ENCODE results near the gene NDUFAF2. TPM values are rescaled to one million over a fixed set of nuclear protein-coding genes. Genes with fewer than 3 reads are reported as not detected.
"Not testable (repeated sequence)": the region's sequence is repeated elsewhere in the genome, so short reads cannot be mapped to it uniquely, and the experiment has no call there.

NDUFAF2 gene
- total RNA-seq, 1 donor from 2014 or later, result 41.2 TPM

DNA sequence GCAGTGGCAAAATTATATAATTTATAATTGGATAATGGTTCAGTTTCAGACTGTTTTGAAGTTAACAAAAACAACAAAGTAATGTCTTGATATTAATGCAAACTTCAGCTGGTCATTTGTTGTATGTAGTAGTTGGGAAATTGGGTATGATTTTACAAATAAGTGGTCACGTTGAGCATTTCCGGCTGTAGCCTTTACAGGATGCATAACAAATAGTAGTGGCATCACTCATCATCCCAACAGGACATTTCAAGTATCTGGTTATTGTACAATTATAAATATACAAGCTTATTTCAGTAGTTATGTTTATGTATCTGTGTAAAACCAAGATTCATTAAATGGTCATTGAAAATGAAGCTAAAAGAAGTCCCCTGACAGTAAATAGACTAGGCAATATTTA, 144.3 kb downstream of the NDUFAF2 start:
- DNase-seq (no peak), ATAC-seq (ENCODE audit: poor library complexity) (no peak)
- intact Hi-C loops (cut with DNase I), result no loop called here

DNA sequence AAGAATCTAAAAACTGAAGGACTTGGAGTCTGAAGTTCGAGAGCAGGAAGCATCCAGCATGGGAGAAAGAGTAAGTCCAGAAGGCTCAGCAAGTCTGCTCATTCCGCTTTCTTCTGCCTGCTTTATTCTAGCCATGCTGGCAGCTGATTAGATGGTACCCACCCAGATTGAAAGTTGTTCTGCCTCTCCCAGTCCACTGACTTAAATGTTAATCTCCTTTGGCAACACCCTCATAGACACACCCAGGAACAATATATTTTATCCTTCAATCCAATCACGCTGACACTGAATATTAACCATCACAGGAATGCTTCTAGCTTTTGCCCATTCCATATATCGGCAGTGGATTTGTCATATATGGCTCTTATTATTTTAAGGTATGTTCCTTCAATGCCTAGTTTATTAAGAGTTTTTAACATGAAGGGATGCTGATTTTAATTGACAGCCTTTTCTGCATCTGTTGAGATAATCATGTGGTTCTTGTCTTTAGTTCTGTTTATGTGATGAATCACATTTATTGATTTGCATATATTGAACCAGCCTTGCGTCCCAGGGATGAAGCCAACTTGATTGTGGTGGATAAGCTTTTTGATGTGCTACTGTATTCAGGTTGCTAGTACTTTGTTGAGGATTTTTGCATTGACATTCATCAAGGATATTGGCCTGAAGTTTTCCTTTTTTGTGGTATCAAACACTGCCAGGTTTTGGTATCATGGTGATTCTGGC, 148.2 kb downstream of the NDUFAF2 start:
- DNase-seq; ATAC-seq (ENCODE audit: poor library complexity); intact Hi-C loops (cut with DNase I): not testable (repeated sequence)

DNA sequence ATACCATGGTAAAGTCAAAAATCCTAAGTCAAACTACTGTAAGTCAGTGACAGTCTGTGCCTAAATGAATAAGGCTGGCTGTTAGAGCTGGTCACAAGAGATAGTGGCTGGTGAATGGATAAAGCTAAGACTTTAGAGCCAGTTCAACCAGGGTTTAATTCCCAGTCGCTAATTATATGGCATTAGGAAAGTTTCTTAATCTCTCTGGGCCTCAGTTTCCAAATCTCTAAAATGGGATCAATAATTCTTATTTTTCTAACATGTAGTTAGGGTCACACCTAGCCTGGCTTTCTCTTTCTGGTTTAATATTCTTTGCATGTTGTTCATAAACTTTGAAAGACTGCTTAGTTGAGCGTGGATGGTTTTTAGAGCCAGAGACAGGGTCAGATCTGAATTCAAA, 152.5 kb downstream of the NDUFAF2 start:
- ATAC-seq (ENCODE audit: poor library complexity), result no peak
- intact Hi-C loops (cut with DNase I), result no loop called here
- no peak for DNase-seq

DNA sequence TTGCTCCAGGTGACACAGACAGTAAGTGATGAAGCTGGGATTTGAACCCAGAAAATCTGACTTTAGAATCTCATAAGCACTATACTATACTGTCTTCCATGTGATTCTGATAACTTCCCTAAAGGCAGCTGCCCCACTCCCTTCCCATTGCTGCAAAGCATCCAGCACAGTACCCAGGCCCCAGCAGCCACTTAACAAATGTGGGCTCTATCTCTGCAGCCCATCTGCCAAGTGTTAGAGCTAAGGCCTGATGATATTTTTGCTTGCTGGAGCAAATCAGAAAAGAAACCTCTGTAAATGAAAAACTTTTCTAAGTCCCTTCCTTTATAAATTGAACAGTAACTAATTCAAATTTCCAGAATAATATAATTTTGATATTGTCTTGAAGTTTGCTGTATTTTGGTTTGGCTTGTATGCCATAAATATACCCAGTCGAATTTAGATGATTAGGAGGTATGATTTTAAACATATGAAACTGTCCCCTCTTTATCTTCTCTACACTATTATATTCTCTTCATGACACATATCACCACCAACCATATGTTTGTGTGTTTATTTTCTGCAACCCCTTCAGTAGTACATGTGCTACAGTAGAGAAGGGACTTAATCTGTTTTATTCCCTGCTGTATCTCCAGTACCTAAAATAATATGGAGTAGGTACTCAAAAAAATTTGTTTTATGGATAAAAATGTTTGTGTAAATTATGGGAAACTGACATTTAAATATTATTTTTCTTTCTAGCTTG, 153.4 kb downstream of the NDUFAF2 start:
- intact Hi-C loops (cut with DNase I), result no loop called here
- DNase-seq (no peak), ATAC-seq (ENCODE audit: poor library complexity) (no peak)

DNA sequence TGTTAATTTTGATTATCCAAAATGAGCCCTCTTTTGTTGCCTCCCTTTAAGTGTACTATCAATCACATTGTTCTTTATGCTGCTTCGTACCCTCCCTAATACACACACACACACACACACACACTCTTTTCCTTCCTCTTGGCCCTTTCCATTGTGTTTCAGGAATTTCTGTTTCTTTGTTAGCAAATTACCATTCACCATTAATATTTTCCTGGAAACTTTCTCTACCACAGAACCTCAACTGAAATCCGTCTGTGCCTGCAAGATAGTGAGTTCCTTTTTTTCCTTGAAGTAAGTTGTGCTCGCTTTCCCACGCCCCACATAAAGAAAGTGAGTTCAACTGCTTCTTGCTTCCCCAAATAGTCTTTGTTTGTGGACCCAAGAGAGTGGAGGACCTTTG, 155.4 kb downstream of the NDUFAF2 start:
- DNase-seq, result no peak
- no peak for ATAC-seq (ENCODE audit: poor library complexity)
- intact Hi-C loops (cut with DNase I), result no loop called here

DNA sequence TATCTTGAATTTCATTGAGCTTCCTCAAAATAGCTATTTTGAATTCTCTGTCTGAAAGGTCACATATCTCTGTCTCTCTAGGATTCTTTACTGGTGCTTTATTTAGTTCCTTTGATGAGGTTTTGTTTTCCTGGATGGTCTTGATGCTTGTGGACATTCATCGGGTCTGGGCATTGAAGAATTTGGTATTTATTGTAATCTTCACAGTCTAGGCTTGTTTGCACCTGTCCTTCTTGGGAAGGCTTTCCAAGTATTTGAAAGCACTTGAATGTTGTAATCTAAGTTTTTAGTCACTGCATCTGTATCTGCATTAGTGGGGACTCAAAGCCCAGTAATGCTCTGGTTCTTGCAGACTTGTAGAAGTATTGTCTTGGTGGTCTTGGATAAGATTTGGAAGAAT, 169.4 kb downstream of the NDUFAF2 start:
- no peak for ATAC-seq (ENCODE audit: poor library complexity)
- no peak for DNase-seq
- intact Hi-C loops (cut with DNase I), result no loop called here

DNA sequence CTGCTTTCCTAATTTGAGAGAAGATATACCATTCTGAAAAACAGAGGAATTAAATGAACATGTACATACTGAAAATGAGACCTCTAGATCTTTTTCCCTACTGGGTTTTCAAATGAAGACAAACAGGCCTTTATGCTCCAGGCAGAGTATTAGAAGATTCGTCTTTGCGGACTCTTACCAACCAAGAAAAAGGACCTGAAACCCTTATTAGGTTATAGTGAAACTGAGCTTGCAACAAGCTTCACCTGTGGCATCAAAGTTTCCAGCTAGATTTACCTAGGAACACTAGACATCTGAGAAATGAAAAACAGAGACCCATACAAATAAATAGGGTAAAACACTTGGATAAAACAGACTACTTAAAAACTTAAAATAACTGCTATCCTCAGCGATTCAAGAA, 171.0 kb downstream of the NDUFAF2 start:
- intact Hi-C loops (cut with DNase I), result no loop called here
- DNase-seq (no peak), ATAC-seq (ENCODE audit: poor library complexity) (no peak)

DNA sequence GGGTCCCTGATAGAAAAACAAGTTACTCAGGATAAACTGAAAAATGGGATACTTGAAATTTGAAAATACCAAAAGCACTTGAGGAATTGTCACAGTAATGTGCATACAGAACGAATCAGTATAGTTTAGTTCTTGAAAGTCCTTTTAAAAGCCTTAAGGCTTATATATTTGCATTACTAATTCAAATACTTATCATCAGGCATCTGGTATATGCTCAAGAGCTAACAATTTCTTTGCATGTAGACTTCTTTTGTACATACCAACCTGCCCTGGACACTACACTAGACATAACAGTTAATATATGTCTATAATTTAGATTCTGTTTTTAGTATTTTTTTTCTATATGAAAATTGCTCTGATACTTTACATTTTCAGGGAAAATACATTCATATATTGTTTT, 174.1 kb downstream of the NDUFAF2 start:
- ATAC-seq (ENCODE audit: poor library complexity), result no peak
- DNase-seq, result no peak
- intact Hi-C loops (cut with DNase I), result no loop called here

DNA sequence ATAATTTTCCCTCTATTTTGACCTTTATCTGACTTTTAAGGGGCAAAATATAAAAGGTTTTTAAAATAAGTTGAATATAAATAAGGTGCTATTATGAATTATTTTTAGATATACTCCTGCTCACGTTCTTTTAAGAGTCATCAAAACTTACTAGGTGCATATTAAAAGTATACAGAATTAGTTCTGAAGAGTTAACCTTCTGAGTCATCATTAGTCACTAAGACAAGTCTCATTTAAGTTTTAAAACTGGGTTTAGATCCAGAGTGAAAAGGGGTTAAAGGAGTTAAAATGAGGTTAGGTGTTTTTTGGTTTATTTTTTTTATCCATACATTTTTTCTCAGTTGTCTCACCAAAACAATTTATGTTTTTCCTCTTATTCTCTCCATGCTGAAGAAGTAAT, 175.5 kb downstream of the NDUFAF2 start:
- intact Hi-C loops (cut with DNase I), result no loop called here
- DNase-seq (no peak), ATAC-seq (ENCODE audit: poor library complexity) (no peak)

DNA sequence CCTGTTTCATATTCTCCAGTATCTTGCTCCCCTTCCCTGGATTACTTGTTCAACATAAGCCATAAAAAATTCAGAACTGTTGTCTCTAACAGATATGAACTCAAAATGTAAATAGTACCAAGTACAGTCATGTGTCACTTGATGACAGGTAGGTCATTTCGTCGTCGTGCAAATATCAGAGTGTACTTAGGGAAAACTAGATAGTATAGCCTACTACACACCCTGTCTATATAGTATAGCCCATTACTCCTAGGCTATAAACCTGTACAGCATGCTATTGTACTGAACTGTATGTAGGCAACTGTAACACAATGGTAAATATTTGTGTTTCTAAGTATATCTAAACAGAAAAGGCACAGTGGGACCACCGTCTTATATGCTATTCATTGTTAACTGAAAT, 178.1 kb downstream of the NDUFAF2 start:
- no peak for DNase-seq
- ATAC-seq (ENCODE audit: poor library complexity), result no peak
- intact Hi-C loops (cut with DNase I), result no loop called here

DNA sequence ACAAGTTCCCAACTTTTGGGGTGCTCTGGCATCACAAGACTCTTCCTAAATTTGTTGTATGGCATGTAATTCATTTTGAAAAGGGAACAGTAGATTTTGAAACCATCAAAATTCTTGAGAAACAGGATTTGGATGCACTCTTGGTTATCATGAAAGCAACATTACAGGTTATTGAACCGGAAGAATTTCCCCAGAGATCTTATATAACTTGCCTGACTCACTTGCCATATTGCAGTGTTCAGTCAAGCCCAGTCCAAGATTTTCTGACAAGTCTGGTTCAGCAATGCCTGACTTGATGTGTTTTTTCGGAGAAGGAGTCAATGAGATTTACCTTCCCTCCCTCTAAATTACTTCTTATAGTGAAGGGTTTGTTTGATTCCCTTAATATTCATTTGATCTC, 185.3 kb downstream of the NDUFAF2 start:
- no peak for ATAC-seq (ENCODE audit: poor library complexity)
- DNase-seq, result no peak
- intact Hi-C loops (cut with DNase I), result no loop called here

DNA sequence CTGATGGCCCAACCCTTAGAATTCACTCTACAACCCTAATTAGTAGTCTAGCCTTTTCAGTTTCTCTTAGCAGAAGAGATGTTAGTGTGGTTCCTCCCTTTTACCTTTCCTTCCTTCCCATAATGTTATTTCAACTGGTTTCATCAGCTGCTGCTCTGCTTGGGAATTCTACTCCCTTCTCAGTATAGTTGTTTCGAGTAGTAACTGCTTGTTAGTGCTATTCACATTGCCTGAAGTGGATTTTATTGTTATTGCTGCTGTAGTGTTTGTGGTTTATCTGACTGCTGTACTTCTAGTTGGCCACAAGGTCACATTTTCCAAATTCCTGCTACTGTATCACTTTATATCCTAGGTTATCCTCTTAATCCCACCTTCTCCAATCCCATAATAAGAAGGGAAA, 187.6 kb downstream of the NDUFAF2 start:
- ATAC-seq (ENCODE audit: poor library complexity) (no peak), DNase-seq (no peak)
- intact Hi-C loops (cut with DNase I), result no loop called here

DNA sequence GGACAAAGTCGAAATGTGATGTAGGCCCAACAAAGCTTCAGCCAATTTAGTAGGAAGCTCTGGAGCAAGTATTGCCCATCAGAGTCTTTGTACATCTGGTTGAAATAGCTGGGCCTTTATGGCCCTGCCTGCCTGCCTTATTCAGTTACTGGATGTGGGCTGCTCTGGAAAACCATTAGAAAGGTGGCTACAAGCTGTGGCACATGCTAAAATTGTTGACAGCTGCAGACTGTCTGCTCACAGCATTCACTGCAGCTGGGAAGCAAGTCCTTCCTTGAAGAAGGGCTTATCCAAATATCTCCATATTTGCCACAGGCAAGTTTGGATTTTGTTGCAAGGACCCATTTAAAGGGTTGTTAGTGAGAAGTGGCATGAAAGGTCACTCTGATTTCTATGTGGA, 192.8 kb downstream of the NDUFAF2 start:
- intact Hi-C loops (cut with DNase I), result no loop called here
- ATAC-seq (ENCODE audit: poor library complexity), result no peak
- DNase-seq, result no peak

DNA sequence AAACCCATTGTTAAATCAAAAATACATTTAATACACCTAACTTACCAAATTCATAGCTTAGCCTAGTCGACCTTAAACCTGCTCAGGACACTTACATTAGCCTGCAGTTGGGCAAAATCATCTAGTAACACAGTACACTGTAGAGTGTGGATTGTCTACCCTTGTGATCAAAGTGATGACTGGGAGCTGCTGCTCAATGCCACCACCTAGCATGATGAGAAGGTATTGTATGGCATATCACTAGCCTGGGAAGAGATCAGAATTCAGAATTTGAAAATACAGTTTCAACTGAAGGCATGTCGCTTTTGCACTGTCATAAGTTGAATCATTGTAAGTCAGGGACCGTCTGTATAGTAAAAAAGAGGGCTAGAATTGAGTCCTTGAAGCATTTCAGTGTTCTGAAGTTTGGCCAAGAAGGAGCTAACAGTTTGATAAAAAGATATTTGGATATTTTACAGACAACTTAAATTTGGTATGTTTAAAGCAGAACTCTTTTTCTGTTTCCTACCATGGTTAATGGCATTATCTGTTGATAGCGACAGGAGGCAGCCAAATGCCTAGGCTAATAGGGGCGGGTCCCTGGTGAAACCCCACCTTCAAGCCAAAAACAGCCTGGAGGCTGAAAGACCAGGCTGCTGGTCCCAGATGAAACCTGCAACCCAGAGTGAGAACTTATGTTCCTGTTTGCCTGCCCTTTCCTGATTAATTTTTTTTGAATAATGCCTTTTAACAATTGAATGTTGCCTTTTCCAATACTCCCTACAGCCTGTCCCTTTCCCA, 194.3 kb downstream of the NDUFAF2 start:
- intact Hi-C loops (cut with DNase I), result no loop called here
- ATAC-seq (ENCODE audit: poor library complexity) (no peak), DNase-seq (no peak)

DNA sequence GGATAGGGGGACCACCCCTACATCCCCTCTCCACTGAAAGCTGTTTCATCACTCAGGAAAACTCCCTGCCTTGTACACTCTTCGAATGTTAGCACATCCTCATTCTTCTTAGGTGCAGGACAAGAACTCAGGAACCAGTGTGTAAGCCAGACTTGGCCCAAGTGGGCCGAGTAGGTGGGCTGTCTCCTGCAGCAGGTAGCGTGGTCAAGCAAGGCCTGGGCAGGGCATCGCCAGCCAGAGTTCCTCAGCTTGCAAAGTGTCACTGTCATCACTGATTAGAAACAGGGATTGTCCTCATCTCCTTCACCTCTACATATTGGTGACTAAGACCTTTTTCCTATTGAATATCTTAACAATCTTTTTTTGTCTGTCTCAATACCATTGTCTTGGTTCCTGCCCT, 194.9 kb downstream of the NDUFAF2 start:
- intact Hi-C loops (cut with DNase I), result no loop called here
- DNase-seq, result no peak
- ATAC-seq (ENCODE audit: poor library complexity), result no peak

DNA sequence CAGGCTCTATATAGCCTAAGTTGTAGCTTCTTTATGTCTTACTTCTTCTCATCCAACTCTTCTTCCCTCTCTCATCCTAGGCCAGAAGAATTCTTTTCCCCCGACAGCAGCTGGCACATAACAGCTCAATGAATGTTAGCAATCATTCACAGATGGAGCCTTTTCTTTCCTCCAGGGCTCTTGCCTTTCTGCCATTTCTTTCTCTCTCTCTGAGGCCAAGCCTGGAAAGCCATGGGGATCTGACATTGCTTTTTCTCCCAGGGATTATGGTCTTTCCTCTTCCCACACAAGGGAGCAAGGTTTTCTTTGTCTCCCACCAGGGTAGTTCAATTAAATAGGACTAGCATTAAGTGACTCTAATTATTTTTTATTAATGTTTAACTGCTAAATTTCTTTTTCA, 196.8 kb downstream of the NDUFAF2 start:
- no peak for ATAC-seq (ENCODE audit: poor library complexity)
- no peak for DNase-seq
- intact Hi-C loops (cut with DNase I), result no loop called here

DNA sequence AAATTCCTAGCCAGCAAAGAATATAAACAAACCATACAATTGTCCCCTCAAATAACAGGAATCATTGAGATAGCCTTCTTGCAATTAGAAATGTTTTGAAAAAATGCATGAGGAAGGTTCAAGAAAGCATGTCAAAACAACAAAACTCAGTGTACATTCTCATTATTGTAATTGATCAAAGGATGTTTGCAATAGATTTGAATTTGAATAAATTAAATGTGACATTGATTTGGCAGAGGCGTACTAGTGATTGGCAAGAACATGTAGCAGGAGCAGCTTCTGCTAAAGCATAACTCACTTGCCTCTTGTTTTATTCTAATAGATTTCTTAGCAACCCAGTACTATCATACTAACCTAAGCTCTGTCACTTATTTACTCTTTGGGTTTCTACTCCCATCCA, 197.4 kb downstream of the NDUFAF2 start:
- DNase-seq (no peak), ATAC-seq (ENCODE audit: poor library complexity) (no peak)
- intact Hi-C loops (cut with DNase I), result no loop called here

DNA sequence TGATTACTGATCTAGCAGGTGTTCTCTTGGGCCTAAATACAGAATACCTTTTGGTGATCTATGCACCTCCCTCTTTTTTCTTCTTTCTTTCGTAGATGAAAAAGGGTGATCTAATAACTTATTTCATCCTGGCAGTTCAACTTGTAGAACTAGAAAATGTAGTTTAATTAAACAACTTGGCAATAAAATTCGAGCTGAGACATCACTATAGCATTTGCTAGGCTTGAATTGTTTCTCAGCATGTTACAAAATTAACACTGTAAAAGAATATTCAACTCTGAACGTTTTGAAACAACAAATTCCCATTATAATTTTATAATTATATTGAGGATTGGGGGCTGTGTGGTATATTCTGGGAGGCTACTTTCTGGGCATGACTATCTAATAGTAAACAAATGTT, 197.8 kb downstream of the NDUFAF2 start:
- DNase-seq, result no peak
- no peak for ATAC-seq (ENCODE audit: poor library complexity)
- intact Hi-C loops (cut with DNase I), result no loop called here

DNA sequence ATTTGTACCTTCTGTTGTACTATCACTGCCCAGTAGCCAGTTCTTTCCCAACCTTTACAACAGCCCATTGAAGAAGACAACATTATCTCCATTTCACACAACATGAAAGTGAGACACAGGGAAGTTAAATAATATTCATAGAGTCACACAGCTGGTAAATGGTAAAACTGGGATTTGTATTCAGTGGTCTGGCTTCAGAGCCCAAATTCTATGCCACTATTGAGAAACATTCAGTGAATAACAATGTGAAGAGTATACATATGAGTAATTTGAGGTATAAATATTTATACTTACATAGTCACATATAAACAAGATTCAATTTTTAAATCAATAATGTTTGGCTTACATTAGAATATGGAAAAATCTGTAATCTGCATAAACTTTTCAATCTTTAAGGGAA, 203.5 kb downstream of the NDUFAF2 start:
- intact Hi-C loops (cut with DNase I), result no loop called here
- ATAC-seq (ENCODE audit: poor library complexity) (no peak), DNase-seq (no peak)

DNA sequence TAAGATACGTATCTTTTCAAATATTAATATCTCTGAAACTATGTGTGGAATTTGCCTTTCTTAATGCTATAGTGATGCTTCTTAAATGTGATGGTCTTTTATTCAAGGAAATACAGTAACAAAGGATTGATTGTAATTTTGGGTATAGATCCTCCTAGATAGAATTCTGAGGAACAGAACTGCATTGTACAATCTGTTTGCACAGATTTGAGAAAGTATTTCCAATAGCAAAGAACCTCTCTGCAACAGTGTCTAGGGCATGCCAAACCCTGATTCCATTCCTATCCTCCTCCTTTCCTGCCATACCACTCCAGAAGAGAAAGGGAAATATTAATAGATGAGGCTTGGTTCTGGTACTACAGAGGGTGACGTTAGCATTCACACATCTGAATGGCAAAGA, 206.9 kb downstream of the NDUFAF2 start:
- DNase-seq, result no peak
- intact Hi-C loops (cut with DNase I), result no loop called here
- no peak for ATAC-seq (ENCODE audit: poor library complexity)

Measured in Right ventricle myocardium superior (tissue), 1 donor.